Neutrophil (primary cell): ENCODE results near the gene TCF20.

Experiments used
- H3K27ac ChIP-seq: fragments of 200-600 bp; sonication (generic); 2 replicates; pipeline ENCODE4 v1.5.1; 2016; ENCODE audit warnings: mild to moderate bottlenecking, moderate library complexity
- H3K27me3 ChIP-seq: fragments of 200-600 bp; sonication (generic); 2 replicates; pipeline ENCODE4 v1.6.0; 2016; ENCODE audit warnings: mild to moderate bottlenecking
- H3K36me3 ChIP-seq: fragments of 200-600 bp; sonication (generic); 2 replicates; pipeline ENCODE4 v1.5.1; 2017
- H3K4me1 ChIP-seq, 2 experiments: fragments of 200-600 bp in 1 of 2; sonication (generic) in 1 of 2; 1 replicate in 1 of 2; 2 replicates in 1 of 2; pipeline versions ENCODE4 v1.5.1 to v1.6.1; 2013 to 2016; ENCODE audit warnings: low read depth in 1 of 2, low read length in 1 of 2, mild to moderate bottlenecking in 1 of 2, moderate library complexity in 1 of 2; ENCODE audit not compliant: control insufficient read depth in 1 of 2, insufficient read depth in 1 of 2
- H3K4me3 ChIP-seq, 2 experiments: fragments of 200-600 bp in 1 of 2; sonication (generic) in 1 of 2; 1 replicate in 1 of 2; 2 replicates in 1 of 2; pipeline ENCODE4 v1.5.1; 2013 to 2016; ENCODE audit warnings: low read depth in 1 of 2, low read length in 1 of 2, mild to moderate bottlenecking in 1 of 2, moderate library complexity in 1 of 2
- H3K9me3 ChIP-seq: fragments of 200-600 bp; sonication (generic); 2 replicates; pipeline ENCODE4 v1.5.1; 2016
- TF ChIP-seq, protein P1 (sequence below): fragments of 200-600 bp; sonication (generic); IDR thresholded peaks from 2 replicates; pipeline ENCODE4 v1.5.1; 2016; ENCODE audit warnings: antibody characterized with exemption

The TCF20 gene

DNA sequence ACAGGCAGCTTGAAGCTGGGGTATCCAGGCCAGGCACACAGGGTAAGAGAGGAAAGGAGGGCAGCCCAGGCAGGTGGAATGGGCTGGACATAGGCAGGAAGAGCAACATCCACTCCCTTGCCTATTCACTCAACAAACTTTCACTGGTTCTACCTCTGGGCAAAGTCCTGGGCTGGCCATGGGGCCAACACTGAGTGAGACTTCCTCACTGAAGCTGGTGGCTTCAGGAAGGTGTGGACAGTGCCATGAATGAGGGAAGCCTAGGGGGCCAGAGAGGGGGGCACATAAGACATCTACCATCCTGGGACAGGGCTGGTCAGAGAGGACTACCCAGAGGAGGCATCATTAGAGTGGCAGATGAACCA lies 44.9 kb upstream of the TCF20 start:
- Histone ChIP-seq H3K36me3 (no peaks in the 10 kb centered on the region), H3K9me3 (no peaks in the 10 kb centered on the region), H3K4me1 (no peaks in the 10 kb centered on the region), H3K4me3 (no peak overlapping the region), H3K27ac (no peak overlapping the region), H3K27me3 (peaks cover 47% of the 10 kb centered on the region)
- TF ChIP-seq, protein P1, sequence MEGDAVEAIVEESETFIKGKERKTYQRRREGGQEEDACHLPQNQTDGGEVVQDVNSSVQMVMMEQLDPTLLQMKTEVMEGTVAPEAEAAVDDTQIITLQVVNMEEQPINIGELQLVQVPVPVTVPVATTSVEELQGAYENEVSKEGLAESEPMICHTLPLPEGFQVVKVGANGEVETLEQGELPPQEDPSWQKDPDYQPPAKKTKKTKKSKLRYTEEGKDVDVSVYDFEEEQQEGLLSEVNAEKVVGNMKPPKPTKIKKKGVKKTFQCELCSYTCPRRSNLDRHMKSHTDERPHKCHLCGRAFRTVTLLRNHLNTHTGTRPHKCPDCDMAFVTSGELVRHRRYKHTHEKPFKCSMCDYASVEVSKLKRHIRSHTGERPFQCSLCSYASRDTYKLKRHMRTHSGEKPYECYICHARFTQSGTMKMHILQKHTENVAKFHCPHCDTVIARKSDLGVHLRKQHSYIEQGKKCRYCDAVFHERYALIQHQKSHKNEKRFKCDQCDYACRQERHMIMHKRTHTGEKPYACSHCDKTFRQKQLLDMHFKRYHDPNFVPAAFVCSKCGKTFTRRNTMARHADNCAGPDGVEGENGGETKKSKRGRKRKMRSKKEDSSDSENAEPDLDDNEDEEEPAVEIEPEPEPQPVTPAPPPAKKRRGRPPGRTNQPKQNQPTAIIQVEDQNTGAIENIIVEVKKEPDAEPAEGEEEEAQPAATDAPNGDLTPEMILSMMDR, result no peak

DNA sequence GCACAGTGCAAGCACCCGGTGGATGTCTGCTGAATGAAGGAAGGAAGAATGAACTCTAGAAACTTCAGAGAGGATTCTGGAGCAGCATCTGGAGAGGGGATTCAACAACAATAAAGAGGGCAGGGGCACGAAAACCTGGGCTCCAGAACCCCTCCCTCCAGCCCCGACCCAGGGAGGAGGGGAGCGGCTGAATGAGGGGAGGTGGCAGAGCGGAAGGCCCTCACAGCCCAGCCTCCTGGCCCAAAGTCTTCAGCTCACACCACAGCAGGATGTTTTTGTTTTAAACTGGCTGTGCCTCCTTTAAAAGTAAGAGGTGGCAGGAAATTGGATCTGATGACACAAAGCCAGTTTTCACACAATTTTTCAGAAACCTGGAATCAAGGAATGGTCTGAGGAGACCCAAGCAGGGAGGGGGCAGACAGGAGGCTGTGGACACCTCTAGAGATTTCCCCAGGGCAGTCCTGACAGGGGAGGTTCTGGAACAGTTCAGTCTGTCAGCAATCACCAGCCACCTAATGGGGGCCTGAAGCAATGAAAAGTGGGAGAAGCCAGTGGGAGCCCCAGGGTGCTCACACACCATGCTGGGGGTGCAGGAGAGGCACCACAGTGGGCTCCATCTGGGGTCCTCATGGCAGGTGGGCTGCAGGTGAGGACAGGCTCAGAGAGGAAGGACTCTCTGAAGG lies 44.4 kb upstream of the TCF20 start:
- H3K27ac ChIP-seq, result no peak overlapping the region
- H3K4me1 ChIP-seq, result no peaks in the 10 kb centered on the region
- no peaks in the 10 kb centered on the region for H3K9me3 ChIP-seq
- no peak overlapping the region for H3K4me3 ChIP-seq
- peaks cover 47% of the 10 kb centered on the region for H3K27me3 ChIP-seq
- TF ChIP-seq, protein P1, result no peak
- no peaks in the 10 kb centered on the region for H3K36me3 ChIP-seq

DNA sequence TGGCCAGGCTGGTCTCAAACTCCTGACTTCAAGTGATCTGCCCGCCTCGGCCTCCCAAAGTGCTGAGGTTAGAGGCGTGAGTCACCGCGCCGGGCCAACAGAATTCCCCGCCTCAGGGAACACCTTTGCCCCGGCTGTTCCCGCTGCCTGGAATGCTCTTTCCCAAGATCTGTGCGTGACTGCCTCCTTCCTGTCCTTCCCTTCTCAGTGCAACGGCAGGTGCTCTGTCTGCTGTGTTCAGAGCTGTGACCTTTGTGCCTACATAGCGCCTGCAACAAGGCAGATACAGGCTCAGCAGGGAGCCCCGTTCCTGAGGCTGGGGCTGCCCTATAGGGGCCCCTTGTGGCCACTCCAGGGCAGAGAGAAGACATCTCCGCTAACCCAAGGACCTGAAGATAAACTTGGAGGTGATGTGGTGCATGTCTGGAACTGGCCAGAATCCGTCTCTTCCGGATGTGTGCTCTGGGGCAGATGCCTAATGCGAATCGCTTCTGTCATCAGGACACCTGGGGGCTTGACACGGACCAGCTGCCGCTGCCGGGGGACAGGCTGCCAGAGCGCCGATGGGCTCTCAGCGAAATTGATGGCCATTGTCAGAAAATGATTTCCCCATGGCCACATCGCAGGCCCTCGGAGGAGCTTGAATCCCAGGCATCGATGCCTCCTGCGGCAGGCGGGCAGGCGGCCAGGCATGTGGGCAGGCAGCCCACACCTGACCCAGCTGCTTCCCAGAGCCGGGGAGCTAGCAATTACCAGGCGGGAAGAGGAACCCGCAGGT lies 43.5 kb upstream of the TCF20 start:
- no peaks in the 10 kb centered on the region for H3K36me3 ChIP-seq
- no peak overlapping the region for H3K4me3 ChIP-seq
- H3K27me3 ChIP-seq, result peaks cover 45% of the 10 kb centered on the region
- H3K4me1 ChIP-seq, result no peaks in the 10 kb centered on the region
- H3K27ac ChIP-seq, result no peak overlapping the region
- TF ChIP-seq, protein P1, result no peak
- no peaks in the 10 kb centered on the region for H3K9me3 ChIP-seq

DNA sequence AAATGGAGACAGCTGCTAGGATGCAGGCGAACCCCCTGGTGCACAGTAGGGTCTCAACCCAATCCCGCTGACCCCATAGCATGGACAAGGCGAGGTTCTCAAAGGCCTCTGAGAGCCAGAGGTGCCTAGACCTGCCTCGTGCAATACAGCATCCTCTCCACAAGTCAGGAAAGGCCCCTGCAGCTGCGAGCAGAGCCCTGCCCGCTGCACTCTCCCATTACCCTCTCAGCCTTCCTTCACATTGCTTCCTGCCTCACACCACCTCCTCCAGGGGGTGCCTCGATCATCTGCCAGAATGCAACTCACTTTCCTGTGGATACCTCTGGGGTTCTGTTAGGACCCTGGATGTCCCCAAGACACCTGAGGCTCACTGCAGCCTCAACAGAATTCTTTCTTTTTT lies 42.8 kb upstream of the TCF20 start:
- Histone ChIP-seq H3K4me1 (no peaks in the 10 kb centered on the region), H3K27me3 (peaks cover 39% of the 10 kb centered on the region), H3K36me3 (no peaks in the 10 kb centered on the region), H3K9me3 (no peaks in the 10 kb centered on the region), H3K27ac (no peak overlapping the region), H3K4me3 (no peak overlapping the region)
- TF ChIP-seq, protein P1, result no peak

DNA sequence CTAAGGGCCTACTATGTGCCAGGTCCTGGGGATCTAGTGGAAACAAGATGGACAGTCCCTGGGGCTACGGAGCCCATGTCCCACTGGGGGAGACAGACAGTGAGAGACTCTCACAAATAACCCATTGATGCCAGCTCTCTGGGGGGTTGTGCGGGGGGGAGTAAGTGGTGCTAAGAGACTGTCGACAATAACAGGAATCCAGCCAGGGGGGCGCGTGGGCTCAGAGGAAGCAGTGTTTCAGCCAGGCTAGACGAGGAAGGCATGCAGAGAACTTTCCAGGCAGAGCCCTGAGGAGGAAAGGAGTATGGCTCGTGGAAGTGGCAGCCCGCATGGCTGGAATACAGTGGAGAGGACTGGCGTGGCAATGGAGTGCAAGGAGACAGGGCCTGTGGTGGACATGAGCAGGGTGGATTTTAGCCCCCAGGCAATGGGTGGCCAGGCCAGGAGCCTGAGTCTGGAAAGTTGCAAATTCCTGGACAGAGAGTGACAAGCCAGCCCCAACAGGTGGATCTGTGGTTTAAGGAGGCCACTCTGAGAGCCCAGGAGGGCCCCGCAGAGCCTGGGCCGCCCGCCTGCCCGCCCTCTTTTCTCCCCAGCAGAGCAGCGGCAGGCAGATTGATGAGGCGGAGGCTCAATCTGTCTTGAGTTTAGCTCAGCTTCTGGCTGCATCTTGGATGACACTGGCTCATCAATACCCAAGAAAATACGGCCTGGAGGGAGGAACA lies 40.0 kb upstream of the TCF20 start:
- TF ChIP-seq, protein P1, result no peak
- no peaks in the 10 kb centered on the region for H3K4me1 ChIP-seq
- no peak overlapping the region for H3K27ac ChIP-seq
- H3K27me3 ChIP-seq, result peaks cover 28% of the 10 kb centered on the region
- no peak overlapping the region for H3K4me3 ChIP-seq
- H3K36me3 ChIP-seq, result no peaks in the 10 kb centered on the region
- H3K9me3 ChIP-seq, result no peaks in the 10 kb centered on the region
